SK-N-SH (cell line): ENCODE results near the gene DLG1.

Source experiments
- CTCF ChIP-seq: fragments of 200-600 bp; sonication (generic); IDR thresholded peaks from 2 replicates; pipeline ENCODE4 v1.6.1; 2017; ENCODE audit warnings: antibody characterized with exemption, mild to moderate bottlenecking, moderate library complexity
- ELF1 ChIP-seq: IDR thresholded peaks from 2 replicates; pipeline ENCODE4 v1.4.0; 2012
- EP300 ChIP-seq, 2 experiments: IDR thresholded peaks; 2 replicates each; pipeline versions ENCODE4 v1.4.0 to v1.6.1; 2012; ENCODE audit warnings: borderline replicate concordance in 1 of 2, low read depth in 1 of 2, low read length in 1 of 2
- FOXJ3 ChIP-seq: sonication (generic); formaldehyde crosslinking; IDR thresholded peaks from 2 replicates; pipeline ENCODE4 v1.5.1; 2020; ENCODE audit warnings: mild to moderate bottlenecking, missing genetic modification reagents
- FOXM1 ChIP-seq: IDR thresholded peaks from 2 replicates; pipeline ENCODE4 v1.4.0; 2012; ENCODE audit warnings: low read depth, mild to moderate bottlenecking
- MAX ChIP-seq: IDR thresholded peaks from 2 replicates; pipeline ENCODE4 v1.4.0; 2012; ENCODE audit warnings: low read depth
- POLR2AphosphoS5 ChIP-seq: IDR thresholded peaks from 2 replicates; pipeline ENCODE4 v1.6.1; 2012; ENCODE audit warnings: low read depth, low read length
- REST ChIP-seq: IDR thresholded peaks from 2 replicates; pipeline ENCODE4 v1.6.1; 2012; ENCODE audit warnings: mild to moderate bottlenecking, low read depth, low read length, moderate library complexity
- TAF1 ChIP-seq: IDR thresholded peaks from 2 replicates; pipeline ENCODE4 v1.6.1; 2012; ENCODE audit warnings: low read depth, mild to moderate bottlenecking, low read length, moderate library complexity, borderline replicate concordance

GRCh38 chr3:197189623-197190022 is 108.8 kb downstream of the DLG1 start:
- TF ChIP-seq CTCF (no peak), MAX (no peak), POLR2AphosphoS5 (no peak), REST (no peak), TAF1 (no peak), ELF1 (no peak), FOXM1 (no peak), FOXJ3 (CRISPR knock-in tag) (no peak), EP300 (IDR thresholded peaks at IDR 0.05; ENCODE audit: borderline replicate concordance in 1 of 2, low read depth in 1 of 2, low read length in 1 of 2) (no peak)
